ENCODE measurements around the gene PNLIP.

PNLIP gene

GRCh38 chr10:116574797-116575196 lies 29.1 kb downstream of the PNLIP start:
- DNase-seq (ENCODE audit: low read depth) = no peak

GRCh38 chr10:116587878-116588591 lies 42.3 kb downstream of the PNLIP start:
- no peak for DNase-seq (ENCODE audit: low read depth)

- no peak for DNase-seq (ENCODE audit: low read depth)
Observed at GRCh38 chr10:116588995-116589394, 43.3 kb downstream of the PNLIP start.

DNA sequence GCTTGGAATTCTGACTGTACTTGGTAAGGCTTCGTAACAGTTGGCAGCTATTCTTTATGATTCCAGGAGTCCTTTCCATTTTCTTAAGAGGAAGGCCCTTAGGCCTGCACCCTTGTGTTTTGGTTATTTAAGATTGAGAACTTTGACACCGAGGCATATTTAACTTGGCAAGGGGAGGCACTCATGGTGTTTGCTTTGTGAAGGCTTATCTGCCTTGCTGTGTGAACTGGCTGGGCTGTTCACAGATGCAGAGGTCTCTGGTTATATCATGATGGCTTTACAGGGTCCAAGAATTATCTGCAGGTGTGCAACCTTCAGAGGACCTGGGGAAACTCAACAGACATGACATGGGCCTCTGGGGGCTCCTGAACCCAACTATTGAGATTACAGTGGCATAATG lies 44.2 kb downstream of the PNLIP start:
- no peak for DNase-seq (ENCODE audit: low read depth)

DNA sequence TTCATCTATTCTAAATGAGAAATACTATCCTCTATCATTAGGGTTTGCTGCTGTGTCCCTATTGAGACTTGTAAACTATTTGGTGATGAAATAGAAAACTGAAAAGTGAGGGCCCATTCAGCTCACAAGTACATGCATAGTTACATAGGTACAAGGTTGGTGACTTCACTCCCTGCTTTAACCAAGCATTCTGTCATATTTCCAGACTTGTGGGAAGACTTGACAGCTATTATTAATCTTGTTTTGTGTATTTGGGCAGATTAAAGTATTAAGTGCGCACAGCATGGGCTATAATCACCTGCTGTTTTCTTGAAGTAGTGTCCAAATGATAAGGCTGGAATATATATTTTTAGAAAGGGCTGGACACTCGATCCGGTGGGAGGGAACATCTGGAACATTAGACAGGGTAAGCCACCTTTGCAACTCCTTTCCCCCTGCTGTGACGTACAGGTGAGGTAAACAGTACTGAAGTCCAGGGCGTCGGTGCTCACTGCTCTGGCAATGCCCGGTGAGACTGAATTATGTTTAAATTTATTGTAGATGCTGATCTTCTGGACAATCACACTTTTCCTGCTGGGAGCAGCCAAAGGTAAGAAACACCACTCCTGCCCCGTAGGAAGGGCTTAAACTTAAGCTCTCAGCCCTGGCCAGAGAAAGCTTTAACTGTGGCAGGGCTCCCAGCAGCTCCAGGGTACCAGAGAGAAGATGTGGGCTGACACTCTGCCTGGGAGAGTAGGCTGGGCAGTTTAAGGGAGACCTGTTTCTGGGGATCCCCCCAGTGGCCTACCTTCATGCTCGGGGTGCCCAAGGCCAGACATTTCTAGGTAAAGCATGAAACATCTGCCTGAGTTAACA lies 45.1 kb downstream of the PNLIP start, which contains the start of gene PNLIPRP1:
Gene PNLIPRP1 (plus strand): TSS at position 370 of the 855 bp plus-strand sequence. CDS start 171 bp downstream, at position 541.
- no peak for DNase-seq (ENCODE audit: low read depth)

DNA sequence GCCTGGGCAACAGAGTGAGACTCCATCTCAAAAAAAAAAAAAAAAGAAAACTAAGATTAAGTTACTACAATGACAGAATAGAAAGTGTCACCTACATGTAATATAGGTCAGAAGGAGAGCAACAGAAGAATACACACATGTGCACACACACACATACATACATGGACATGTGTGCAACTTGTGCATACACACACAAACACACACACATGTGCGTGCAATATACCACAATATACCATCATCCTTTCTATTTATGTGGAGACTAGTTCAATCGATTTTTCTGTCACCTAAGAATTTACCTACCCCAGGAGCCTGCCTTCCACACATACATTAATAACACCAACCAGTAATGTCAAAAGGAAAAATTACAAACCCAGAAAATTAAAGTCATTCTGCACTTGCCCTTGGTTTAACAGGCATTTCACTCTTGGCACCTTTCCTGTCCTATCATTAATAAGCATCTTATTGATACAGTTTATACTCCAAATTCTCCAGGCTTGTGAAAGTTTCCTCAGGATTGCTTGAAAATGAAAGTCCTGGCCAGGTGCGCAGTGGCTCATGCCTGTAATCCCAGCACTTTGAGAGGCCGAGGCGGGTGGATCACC lies 47.5 kb downstream of the PNLIP start:
- DNase-seq (ENCODE audit: low read depth) = no peak

DNA sequence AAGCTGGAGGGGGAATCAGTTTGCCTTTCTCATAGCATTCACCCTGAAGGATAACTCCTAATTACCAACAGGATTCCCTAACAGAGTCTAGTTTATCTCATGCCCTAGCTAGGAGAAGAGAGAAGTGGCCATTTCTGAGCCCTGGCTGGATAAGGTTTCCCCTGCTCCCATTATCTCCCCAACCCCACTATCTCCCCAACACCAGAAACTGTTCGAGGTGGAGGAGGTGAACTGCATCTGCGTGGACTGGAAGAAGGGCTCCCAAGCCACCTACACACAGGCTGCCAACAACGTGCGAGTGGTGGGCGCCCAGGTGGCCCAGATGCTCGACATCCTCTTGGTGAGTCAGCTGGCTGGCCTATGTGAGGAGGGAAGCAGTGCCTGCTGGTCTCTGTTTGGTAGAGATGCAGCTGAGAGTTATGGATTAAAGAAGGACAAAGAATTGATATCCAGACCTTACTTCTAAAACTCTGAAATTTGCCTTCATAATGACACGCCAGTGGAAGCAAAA lies 48.8 kb downstream of the PNLIP start:
- no peak for DNase-seq (ENCODE audit: low read depth)

GRCh38 chr10:116596062-116596461 lies 50.3 kb downstream of the PNLIP start:
- no peak for DNase-seq (ENCODE audit: low read depth)

DNA sequence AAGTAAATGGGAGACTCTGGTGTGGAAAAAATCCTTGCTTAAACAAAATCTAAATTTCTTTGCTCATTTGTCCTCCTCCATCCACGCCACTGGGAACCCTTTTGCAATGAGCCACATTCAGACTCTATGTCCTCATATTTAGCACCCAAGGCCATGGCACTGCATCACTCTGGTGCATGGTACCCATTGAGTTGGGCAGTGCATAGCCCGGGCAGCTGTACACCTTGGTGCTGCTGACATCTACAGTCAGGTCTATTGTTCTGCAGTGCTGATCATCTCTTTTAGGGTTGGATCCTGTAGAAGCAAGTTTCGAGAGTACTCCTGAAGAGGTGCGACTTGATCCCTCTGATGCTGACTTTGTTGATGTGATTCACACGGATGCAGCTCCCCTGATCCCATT lies 51.8 kb downstream of the PNLIP start:
- DNase-seq (ENCODE audit: low read depth) = no peak

DNA sequence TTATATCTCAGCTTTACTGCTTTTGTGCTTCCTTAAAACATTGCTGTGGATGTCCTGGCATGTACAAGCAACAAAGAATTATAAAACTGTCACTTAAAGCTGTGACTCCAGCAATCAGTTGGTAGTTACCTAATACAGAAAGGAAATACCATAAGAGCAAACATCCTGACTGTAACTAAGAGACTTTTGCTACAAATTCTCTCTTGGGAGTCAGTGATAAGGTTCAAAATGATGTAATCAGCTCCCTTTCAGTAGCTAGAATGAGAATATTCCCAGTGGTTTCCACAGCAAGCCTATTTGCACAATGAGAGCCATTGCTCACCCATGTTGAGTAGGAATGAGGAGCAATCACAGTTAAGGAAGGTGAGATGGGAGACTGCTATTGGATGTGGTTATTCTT lies 52.6 kb downstream of the PNLIP start:
- no peak for DNase-seq (ENCODE audit: low read depth)

DNA sequence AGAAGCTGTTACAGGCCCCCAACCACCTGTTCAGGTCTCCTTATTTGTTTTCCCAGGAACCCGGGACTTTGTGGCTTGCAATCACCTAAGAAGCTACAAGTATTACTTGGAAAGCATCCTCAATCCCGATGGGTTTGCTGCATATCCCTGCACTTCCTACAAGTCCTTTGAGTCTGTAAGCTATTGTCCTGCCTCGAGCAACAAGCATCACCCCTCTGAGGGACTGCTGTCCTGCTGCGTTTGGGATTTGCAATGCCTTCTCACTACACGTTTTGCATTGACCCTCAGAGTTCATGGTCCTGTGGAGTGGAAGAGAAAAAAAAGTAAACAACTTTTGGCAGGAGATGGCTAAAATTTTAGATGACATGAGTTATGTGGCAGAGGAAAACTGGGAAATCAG lies 54.3 kb downstream of the PNLIP start:
- DNase-seq (ENCODE audit: low read depth) = no peak

DNA sequence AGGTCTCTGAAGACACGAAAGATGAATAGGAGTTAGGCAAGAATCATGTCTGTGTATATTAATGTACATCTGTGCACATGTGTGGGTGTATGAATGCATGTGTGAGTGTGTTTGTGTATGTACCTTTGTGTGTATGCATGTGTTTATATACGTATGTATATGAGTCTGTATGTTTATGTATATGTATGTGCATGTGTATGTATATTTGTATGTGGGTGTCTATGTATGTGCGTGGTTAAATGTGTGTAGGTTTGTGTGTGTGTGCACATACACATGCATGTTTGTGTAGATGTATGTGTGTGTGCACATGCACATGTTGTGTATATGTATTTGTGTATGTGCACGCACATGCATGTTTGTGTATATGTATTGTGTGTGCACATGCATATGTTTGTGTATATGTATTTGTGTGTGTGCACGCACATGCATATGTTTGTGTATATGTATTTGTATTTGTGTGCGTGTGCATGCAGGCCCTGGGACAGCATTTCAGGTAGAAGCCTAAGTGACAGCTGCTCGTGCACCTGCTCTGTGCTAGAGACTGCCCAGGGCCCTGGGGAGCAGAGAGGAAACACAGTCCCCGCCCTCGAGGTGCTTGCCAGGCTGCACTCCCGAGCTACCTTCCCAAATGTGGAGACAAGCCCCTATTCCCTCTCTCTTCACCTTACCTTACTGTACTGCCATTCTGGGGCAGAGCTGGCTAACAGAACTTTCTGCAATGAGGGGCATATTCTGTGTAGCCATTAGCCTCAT lies 57.1 kb downstream of the PNLIP start:
- DNase-seq (ENCODE audit: low read depth) = no peak

GRCh38 chr10:116606061-116606483 lies 60.3 kb downstream of the PNLIP start:
- no peak for DNase-seq (ENCODE audit: low read depth)

GRCh38 chr10:116607336-116607735 lies 61.6 kb downstream of the PNLIP start:
- no peak for DNase-seq (ENCODE audit: low read depth)

GRCh38 chr10:116608686-116609594 lies 63.2 kb downstream of the PNLIP start:
- DNase-seq (ENCODE audit: low read depth) = no peak

GRCh38 chr10:116610443-116611152 lies 64.9 kb downstream of the PNLIP start:
- DNase-seq (ENCODE audit: low read depth) = no peak

GRCh38 chr10:116611153-116611545 lies 65.4 kb downstream of the PNLIP start:
- no peak for DNase-seq (ENCODE audit: low read depth)

- no peak for DNase-seq (ENCODE audit: low read depth)
Observed at GRCh38 chr10:116612107-116612769, 66.5 kb downstream of the PNLIP start.

- no peak for DNase-seq (ENCODE audit: low read depth)
Observed at GRCh38 chr10:116613471-116613870, 67.7 kb downstream of the PNLIP start.

DNA sequence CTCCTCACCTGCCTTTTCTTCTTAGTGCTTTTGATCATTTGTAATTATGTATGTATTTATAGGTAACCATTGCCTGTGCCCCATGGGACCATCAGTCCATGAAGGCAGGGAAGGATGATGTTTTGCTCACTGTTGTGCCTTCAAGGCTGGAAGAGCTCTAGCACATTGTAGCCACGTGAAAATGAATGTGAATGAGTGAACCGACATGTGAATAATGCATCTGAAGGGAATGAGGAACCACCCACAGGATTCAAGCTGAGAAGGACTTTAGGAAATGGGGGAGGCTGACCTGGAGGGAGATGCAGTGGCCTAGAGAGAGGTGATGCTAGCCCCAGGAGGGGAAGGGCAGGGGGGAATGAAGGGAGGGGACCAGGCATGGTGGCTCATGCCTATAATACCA lies 69.1 kb downstream of the PNLIP start:
- DNase-seq (ENCODE audit: low read depth) = no peak
